Raji (cell line): Measurements from ENCODE around the gene GMPR2.

ENCODE experiments used
- POLR2A ChIP-seq: IDR thresholded peaks from 2 replicates; pipeline ENCODE4 v1.6.1; 2011; ENCODE audit warnings: low read depth, low read length, control low read depth; ENCODE audit not compliant: insufficient read depth

GMPR2 gene

DNA sequence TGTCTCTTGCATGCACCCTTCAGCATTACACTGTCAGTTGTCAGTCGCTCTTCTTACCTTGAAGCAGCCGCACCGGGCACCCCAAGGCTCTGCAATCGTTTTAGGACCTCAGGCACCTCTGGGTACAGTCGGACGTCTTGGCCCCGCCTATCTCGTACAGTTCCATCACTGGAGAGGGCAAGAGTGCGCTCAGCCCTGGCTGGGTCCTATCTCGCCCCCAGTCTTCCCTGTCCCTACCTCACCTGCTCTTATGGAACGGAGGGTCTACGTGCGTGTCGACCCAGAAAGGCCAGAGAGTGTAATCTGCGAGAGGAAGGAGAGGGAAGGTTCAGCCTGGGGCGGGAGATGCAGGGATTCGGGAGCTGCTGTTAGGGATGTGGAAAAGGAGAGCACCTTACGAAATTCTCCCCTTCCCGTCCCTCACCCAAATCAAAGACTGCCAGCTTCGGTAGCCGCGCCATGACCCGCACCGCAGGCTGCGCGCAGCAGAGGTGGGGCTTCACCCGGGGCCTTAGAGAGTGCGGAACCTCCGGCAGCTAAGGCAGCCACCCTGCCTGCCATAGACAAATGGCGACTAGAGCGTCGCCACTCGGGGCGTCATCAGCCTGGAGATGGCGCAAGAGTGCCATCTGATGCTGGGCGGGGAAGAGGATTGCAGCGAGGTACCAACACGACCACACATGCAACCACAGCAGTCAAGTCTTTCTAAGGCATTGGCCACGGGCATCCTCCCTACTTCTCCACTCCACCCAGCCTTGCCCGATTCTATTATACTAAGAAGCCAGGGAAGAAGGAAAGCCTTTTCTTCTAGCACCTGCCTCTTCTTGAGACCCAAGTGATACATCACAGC is 17.0 kb upstream of the GMPR2 start, which contains the start of gene MDP1:
TSS of gene MDP1 (minus strand) at position 572 of the 850 bp plus-strand sequence. CDS start at position 461, 111 bp downstream.
- peak; percentile 94 for TF ChIP-seq POLR2A

GRCh38 chr14:24216345-24216699 is 16.4 kb upstream of the GMPR2 start:
- no peak for TF ChIP-seq POLR2A

DNA sequence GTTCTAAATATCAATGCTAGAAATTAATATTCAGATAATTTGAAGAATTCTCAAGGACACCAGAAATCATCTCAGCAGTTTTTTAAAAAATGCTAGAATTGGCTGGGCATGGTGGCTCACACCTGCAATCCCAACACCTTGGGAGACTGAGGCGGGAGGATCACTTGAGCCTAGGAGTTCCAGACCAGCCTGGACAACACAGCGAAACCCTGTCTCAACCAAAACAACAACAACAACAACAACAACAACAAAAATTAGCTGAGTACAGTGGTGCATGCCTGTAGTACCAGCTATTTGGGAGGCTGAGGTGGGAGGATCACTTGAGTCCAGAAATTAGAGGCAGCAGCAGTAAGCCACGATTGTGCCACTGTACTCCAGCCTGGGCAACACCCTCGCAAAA is 13.6 kb upstream of the GMPR2 start:
- TF ChIP-seq POLR2A: no peak

DNA sequence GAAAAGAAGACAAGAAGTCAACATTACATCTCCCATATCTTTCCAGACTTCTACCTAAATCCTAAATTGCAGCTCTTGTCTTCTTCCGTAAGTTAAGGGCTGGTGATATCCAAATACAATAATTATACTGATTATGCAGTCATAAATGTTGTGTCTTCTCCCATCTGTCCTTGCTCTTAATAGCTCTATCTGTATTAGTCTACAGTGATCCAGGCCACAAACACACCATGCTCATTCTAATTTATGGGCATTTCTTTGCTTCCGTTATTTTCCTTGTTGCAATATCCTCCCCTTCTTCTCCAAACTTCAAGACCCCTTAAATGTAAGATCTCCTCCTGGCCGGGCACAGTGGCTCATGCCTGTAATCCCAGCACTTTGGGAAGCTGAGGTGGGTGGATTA is 13.2 kb upstream of the GMPR2 start:
- no peak for TF ChIP-seq POLR2A

- no peak for TF ChIP-seq POLR2A
Observed at GRCh38 chr14:24224618-24225071, 8.1 kb upstream of the GMPR2 start.

- TF ChIP-seq POLR2A: no peak
Observed at GRCh38 chr14:24226473-24226872, 6.3 kb upstream of the GMPR2 start.

GRCh38 chr14:24228902-24229301 is 3.8 kb upstream of the GMPR2 start:
- TF ChIP-seq POLR2A: no peak

- TF ChIP-seq POLR2A: no peak
Observed at GRCh38 chr14:24231263-24232120, 1.2 kb upstream of the GMPR2 start.

DNA sequence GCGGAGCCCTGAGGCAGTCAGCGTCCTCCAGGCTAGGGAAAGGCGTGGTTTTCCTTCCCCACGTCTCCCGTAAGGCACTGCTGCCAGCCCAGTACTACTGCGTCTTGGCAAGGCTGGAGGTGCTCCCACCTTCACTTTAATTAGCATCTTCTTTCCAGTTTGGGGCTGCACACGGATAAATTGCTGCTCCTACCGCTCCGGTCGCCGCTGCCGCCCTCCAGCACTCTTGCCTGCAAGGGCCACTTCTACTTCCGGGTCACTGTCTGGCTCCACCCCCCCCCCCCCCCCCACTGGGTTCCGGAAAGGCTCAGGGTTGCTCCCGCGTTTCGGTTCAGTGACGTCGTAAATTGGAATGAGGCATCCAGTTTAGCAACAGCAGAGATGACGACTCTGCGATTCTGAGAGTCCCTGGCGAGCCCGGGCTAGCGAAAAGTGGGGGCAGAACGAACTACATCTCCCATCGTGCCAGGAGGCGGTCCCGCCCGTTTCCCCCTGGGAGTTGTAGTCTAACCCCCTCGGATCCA is 546 bp upstream of the GMPR2 start, which contains the start of gene NEDD8:
TSS of gene NEDD8 (minus strand) at position 247 of the 524 bp plus-strand sequence. CDS start at position 147, 100 bp downstream.
- TF ChIP-seq POLR2A: peak; percentile 66

GRCh38 chr14:24233538-24233866 is 773 bp downstream of the GMPR2 start:
- TF ChIP-seq POLR2A: no peak

DNA sequence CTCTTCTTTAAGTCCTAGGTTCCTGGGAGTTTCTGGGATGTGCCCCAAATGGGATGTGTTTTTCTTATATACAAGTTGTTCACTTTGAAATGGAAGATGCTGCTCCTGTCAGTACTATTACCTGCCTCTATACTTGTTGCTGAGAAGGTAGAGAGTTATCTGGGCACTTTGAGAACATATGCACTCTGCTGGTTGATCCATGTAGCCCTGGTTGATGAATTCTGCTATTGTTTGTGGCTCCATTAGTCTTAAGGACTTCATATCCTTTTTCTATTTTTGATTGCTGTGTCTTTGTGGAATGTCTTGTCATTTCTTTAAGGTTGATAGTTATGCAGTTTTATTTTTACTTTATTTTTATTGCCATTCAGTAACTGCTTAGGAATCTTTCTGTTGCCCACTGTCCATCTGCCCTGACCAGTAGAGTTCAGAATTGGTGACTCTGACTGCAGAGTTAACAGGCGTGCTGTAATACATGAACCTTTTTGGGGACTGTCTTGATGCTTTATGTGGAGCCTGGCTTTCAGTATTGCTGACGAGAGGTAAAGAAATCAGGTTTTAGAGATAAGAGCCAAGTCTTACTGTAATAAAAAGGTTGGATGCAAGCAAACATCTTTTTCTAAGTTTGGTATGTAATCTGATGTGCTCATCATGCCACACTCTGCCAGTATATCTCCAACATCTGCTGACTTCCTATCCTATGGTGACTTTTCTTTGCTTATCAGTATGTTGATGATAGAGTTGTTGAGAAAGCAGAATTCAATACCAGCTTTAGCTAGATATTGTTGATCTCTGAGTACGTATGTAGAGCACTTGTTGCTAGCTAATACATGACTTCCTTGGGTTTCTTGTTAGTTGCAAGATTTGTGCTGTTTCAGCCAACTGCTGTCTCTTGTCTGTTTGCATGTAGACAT is 1.6 kb downstream of the GMPR2 start:
- no peak for TF ChIP-seq POLR2A

DNA sequence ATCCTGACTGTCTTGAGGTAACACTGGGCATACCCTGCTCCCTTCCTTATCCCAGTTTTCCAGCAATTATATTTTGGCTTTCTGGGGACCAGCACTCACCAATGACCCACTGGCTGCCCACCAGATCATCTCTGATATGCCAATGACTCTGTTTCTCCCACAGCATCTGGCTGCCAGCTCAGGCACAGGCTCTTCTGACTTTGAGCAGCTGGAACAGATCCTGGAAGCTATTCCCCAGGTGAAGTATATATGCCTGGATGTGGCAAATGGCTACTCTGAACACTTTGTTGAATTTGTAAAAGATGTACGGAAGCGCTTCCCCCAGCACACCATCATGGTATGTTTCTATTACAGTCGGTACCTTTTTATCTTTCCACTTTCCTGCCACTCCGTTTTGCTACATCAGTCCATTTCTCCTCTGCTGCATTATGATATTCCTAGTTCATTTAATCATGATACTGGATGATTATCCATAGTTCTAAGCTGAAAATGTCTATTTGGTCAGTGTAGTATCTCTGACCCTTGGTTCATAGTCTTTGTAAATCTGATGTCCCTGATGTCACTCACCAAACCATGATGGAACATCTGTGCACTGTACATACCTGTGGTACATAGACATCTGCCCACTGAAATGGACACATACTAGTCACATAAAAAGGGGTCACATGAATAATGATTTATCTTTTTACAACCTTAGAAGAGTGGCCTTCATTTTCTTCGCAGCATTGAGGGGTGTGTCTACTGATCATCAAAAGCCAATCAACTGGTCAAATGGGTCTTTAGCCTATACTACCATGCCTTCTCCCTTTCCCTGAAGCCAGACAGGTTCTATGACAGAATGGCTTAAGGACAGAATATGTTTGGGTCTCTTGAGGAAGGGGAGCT is 3.3 kb downstream of the GMPR2 start:
- no peak for TF ChIP-seq POLR2A

DNA sequence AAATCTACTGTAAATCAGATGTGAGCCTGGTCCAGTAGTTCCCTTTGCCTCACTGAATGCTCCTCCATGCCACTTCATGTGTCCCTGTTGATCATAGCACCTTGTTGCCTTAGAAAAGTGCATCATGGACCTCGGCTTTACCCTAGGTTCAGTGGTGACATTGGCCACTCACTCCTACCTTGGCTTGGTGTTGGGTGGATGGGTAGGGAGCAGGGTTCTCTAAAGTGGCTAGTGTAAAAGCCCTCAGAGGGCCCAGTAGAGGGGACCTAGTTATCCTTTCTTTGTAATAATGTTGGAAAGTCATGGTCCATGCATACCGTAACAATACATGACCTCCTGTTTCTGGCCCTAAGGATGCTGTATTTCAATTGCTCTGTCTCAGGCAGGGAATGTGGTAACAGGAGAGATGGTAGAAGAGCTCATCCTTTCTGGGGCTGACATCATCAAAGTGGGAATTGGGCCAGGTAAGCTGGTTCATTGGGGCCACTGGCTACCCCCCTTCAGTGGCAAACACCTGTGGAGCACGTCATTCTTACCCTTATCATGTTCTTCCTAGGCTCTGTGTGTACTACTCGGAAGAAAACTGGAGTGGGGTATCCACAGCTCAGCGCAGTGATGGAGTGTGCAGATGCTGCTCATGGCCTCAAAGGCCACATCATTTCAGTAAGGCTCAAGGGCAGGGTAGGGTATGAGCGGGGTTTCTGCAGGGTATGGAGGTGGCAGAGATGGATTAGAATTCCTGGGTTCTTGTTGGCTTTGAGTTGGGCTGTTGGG is 4.1 kb downstream of the GMPR2 start:
- TF ChIP-seq POLR2A: no peak

DNA sequence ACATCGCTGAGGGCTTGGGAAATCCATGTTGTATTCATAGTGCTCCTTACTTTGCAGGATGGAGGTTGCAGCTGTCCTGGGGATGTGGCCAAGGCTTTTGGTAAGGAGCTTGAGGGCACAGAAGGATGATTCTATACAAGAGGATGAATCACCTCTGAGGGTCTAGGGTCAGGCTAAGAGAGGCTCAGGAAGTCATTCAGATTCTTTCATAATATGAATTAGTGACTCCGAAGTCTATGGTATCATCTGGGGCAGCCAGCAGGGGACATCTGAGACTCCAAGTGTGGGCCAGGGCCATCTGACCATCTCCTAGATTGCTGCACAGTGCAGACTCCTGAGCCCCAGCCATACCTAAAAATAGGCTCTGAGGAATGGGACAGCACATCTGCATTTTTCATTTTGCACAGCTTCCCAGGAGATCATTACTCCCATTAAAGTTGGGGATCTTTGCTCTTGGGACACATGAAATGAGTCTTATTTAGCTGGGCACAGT is 4.8 kb downstream of the GMPR2 start:
- no peak for TF ChIP-seq POLR2A
